GM12864 (cell line): Measurements from ENCODE around the gene ZNF385B.
A peak's percentile ranks its signal among the peaks of the same experiment; 100 is the strongest.

ENCODE experiments used
- DNase-seq: peaks from one replicate; pipeline ENCODE4 v3.0.0-alpha.2; 2011; ENCODE audit warnings: low read depth
- H3K4me3 ChIP-seq: 2 replicates; pipeline ENCODE4 v1.5.1; 2011; ENCODE audit warnings: mild to moderate bottlenecking, low read depth, low read length, control low read depth
- TF ChIP-seq, protein P1 (sequence below): IDR thresholded peaks from 2 replicates; pipeline ENCODE4 v1.5.1; 2011; ENCODE audit warnings: low read depth, mild to moderate bottlenecking, moderate library complexity, low read length, control low read depth, inconsistent platforms; ENCODE audit errors: missing control alignments

ZNF385B gene

DNA sequence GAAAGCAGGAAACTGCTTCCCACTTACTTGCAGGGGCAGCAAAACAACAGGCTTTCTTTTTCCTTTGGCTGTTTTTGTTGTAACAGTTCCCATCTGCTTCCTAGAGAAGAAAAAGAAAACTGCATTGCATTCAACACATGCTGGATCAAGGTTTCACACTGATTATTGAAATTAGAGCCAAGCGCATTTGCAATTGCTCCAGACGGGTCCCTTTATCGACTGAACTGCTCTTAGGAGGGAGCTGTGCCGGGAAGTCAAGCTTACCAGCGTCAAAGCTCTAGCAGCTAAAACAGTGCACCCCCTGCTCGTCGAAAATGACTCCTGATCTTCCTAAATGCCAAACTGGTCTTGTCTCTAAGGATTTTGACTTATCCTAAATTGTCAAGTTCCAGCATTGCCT, 432.8 kb downstream of the ZNF385B start:
- DNase-seq, result no peak
- TF ChIP-seq, protein P1, sequence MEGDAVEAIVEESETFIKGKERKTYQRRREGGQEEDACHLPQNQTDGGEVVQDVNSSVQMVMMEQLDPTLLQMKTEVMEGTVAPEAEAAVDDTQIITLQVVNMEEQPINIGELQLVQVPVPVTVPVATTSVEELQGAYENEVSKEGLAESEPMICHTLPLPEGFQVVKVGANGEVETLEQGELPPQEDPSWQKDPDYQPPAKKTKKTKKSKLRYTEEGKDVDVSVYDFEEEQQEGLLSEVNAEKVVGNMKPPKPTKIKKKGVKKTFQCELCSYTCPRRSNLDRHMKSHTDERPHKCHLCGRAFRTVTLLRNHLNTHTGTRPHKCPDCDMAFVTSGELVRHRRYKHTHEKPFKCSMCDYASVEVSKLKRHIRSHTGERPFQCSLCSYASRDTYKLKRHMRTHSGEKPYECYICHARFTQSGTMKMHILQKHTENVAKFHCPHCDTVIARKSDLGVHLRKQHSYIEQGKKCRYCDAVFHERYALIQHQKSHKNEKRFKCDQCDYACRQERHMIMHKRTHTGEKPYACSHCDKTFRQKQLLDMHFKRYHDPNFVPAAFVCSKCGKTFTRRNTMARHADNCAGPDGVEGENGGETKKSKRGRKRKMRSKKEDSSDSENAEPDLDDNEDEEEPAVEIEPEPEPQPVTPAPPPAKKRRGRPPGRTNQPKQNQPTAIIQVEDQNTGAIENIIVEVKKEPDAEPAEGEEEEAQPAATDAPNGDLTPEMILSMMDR, result no peak
- no peak overlapping the region for H3K4me3 ChIP-seq

DNA sequence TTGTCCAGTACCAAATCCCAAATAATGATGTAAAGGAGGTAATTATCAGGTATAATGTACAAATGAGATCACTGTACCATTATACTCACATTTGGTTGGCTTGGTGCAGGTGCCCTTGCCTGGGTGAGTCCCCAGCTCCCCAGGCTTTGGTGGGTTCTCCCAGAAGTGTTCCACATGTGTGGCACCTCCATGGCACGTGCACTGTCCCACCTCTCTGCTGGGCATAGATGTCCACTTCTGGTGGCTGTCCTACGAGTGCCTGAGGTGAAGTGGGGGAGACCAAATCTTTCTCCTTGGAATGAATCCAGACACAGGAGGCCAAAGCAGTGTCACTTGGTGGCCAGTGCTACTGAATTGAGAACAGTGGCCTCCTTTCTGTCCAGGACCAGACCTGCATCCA, 434.3 kb downstream of the ZNF385B start:
- TF ChIP-seq, protein P1, result no peak
- no peak overlapping the region for H3K4me3 ChIP-seq
- no peak for DNase-seq

DNA sequence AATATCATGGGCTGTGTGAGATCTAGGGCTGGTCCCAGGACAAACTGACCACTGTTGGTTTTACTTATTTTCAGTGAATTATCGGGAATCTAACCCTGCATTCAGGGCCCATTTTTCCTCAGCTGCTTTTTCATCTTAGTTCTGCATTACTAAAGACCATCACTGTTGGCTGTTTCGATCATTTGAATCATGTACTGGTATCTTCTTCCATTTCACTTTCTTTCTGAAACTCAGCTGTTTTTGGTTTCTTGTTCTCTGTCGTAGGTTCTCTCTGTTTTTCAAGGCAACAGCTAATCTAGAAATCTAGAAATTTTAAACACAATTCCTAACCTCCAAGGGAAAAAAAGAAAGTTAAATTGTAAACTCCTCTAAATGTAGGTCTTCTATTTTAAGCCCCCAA, 436.8 kb downstream of the ZNF385B start:
- no peak overlapping the region for H3K4me3 ChIP-seq
- no peak for DNase-seq
- TF ChIP-seq, protein P1, result no peak

DNA sequence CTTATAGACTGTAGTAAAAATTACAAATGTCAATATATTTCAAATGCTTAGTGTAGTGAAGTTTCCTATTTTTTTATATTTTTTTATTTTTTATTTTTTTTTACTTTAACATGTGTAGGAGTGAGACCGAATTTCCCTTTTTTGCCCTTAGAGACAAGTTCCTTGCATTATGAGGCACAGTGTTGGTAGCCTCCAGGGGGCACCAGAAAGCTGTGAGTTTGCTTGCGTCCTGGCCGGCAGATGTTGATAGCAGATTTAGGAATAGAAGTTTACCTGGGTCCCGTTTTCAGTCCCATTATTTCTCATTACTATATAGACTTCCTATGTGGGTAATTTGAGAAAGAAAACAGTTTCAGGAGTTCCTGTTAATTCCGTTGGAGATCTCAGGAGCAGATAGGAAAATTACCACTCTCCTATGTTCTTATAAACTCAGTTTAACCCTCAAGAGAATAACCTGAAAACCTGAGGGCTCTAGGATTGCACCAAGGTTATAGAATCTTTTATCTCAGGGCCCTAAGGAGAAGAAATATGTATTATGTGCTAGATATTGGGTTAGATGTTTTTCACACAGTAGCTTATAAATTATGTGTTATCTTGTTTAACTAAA, 439.3 kb downstream of the ZNF385B start:
- DNase-seq, result peak; percentile 10
- TF ChIP-seq, protein P1, result peak; percentile 67
- H3K4me3 ChIP-seq, result no peak overlapping the region

DNA sequence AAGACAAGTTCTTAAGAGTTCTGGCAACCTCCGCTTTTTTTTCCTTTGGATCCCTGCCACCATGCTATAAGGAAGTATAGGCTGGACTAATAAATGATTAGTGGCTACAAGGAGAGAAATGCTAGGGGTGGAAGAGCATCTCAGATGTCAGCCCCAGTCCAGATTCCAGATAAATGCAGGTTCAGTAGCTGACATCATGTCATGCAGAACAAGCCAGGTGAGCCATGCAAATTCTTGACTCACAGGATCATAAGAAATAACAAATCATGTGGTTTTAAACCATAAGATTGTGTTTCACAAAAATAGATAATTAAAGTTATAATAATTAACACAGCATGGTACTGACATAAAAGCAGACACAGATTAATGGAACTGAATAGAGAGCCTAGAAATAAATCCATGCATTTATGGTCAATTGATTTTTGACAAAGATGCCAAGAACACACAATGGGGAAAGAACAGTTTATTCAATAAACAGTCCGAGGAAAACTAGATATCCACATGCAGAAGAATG, 443.9 kb downstream of the ZNF385B start:
- DNase-seq, result no peak
- no peak overlapping the region for H3K4me3 ChIP-seq
- TF ChIP-seq, protein P1, result no peak

DNA sequence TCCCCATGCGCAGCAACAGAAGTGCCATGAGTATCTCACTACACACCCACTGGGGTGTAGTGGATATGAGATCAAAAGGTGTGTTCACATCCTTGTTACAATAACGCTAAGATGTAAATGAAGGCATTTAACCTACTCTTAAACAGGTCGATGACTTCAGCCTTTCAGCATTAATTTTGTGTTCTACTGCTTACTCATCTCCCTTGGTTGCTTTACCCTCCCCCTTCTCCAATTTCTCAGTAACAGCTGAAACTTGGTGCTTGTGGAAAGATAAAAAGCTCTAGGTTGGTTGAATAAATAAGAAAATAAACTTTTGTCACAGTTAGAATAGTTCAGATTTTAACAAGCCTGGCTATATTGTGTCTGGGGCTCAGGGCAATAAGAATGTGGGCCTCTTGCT, 449.3 kb downstream of the ZNF385B start:
- H3K4me3 ChIP-seq, result no peak overlapping the region
- no peak for DNase-seq
- TF ChIP-seq, protein P1, result no peak
